Activated CD4-positive, alpha-beta T cell treated with anti-CD3 and anti-CD28 coated beads, Interleukin-2, Interleukin-4, amounts not matched to agents 100 ng/mL and 50 ng/mL, durations not matched to agents 16 hours and 8 hours (primary cell): Measurements from ENCODE around the gene LRRC4B.
"Not testable (repeated sequence)": the region's sequence is repeated elsewhere in the genome, so short reads cannot be mapped to it uniquely, and the experiment has no call there.

Experiments used
- DNase-seq: peaks from one replicate; pipeline ENCODE4 v3.0.0-alpha.2; 2020; ENCODE audit warnings: low spot score

The LRRC4B gene

DNA sequence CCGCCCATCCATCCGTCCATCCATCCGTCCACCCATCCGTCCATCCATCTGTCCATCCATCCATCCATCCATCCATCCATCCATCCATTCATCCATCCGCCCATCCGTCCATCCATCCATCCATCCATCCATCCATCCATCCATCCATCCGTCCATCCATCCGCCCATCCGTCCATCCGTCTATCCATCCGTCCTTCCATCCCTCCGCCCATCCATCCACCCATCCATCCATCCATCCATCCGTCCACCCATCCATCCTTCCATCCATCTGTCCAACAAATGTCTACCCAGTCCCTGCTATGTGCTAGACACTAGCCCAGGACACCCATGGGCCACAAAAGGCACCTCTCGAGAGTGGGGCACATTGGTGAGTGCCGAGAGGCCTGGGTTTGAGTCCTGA, 15.7 kb downstream of the LRRC4B start:
- DNase-seq, result no peak

GRCh38 chr19:50551715-50552187, 16.5 kb downstream of the LRRC4B start:
- DNase-seq, result no peak

DNA sequence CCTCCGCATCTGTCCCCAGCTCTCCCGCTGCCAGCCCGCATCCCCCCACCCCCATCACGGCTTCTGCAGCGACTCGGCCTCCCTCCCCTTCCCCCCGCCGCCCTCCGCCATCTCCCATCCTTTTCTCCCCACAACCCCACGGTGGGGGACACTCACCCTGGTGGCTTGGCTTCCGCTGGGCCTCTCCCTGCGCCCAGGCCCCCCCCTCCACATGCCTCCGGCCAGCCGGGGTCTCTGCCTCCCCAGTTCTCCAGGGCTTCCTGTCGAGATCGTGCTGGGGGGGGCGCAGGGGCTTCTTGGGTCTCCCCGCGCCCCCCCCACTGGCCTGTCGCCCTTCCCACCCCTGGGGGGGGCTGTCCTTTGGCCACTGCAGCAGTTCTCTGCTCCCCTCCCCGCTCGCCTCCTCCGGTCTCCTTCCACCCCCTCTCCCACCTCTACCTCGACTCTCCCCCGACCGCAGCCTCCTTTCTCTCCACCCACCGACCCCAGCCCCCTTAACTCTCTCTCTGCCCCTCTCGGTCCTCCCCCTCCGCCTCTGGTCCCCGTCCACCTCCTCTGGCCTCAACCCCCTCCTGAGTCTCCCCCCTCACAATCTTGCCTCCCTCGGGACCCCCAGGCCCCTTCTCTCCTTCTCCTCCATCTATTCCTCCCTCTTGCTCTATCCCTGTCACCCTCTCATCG, 17.1 kb downstream of the LRRC4B start:
- DNase-seq, result no peak

DNA sequence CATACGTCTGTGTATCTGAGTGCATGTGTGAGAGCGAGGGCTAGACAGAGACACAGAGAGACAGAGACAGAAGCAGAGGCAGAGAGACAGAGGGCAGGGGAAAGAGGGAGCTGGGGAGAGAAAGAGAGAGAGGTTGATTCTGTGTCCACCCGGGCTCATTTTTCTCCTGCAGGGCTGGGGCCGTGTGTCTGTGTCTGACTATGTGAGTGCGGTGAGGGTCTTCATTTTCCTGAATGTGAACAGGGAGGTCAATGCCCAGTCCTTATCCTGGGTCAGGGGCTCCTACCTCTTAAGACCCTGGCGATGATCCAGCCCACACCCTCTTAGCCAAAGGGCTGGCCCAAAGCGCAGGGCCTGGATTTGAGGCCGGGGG, 17.7 kb downstream of the LRRC4B start:
- DNase-seq, result no peak

DNA sequence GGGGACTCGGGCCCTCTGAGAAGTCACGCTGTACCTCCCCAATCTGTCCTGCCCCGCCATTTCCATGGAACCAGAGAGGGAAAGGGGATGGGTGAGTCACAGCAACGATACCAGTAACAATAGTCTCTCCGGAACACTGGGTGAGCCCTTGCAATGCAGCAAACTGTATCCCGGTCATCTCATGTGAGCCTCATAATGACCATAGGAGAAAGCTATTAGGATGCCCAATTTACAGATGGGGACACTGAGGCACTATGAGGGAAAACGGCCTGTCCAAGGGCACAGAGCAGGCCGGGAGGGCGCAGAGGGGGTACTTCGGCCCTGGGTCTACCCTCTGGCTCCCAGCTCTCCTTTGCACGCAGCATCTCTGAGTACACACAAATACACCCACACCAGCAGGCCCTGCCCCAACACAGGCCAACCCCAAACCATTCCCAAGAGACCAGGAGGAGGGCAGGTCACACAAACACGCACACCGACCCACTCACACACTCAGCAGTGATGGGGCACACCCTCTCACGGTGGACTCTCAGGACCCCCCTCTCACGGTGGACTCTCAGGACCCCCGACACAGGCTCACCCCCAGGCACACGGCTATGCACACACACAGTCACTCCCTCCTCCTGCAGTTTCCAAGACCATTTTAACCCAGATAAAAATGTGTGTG, 18.2 kb downstream of the LRRC4B start:
- no peak for DNase-seq

DNA sequence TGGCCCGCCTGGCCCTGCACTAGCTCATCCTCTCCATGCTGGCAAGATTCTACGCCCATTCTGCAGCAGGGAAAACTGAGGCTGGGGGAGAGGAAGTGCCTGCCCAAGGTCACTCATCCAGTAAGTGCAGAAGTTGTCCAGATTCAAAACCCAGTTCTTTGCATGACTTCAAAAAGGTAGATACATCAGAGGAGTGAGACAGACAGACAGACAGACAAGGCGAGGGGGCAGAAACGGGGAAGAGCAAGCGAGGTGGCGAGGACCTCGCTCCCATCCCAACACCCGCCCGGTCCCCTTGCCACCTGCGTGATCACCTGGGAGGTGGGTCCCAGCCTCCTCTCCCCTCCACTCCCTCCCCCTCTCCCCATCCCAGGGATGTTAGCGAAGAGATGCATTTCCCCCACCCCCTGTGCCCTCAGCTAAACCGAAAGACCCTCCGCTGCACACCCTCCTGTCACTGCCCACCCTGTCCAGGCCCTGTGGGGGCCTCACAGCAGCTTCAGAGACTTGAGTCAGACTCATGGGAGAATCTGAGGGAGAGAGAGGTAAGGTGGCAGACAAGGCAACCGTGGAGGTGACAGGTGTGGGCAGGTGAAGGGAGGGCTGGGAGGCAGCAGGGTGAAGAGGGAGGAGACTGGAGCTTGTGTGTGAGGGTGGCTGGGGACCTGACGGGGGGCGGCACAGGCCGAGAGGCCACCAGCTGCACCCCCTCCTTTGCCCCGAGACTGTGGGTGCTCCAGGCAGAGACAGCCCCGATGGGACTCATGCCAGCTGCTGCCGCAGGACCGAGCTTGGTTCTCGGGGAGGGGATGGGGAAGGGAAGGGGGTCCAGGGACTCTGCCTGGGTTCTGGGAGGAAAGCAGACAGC, 18.9 kb downstream of the LRRC4B start:
- no peak for DNase-seq

GRCh38 chr19:50548191-50549058, 19.8 kb downstream of the LRRC4B start:
- DNase-seq, result no peak

DNA sequence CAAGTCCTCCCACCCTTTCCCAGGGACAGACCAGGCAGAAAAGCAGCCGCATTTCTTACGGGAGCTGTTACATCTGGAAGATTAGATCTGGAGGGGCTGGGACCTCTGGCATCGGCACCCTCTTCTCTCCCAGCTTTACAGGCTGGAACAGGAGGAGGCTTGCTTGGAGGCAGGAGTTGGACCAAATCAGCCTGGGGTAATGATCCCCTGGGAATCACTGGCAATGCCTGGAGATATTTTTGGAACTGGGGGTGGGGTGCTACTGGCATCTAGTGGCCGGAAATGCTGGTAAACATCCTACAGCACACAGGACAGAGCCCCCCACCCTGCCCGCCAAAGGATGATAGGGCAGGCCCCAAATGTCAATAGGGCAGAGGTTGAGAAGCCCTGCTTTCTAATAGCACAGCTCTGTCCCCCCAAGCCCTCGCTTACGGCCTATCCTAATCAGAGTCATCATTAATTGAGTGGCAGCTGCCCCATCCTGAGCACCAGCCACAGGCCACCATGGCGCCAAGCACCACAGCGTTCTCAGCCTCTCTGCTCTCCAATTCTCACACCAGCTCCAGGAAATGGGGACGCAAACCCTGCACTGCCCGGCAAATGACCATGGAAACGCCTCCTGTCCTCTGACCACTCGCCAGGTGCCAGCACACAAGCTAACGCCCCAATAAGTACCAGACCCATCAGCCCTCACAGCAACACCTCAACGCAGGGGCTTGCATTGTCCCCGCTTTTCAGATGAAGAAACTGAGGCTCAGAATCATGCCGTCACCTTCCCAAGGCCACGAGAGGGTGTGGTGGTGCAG, 20.6 kb downstream of the LRRC4B start:
- no peak for DNase-seq

GRCh38 chr19:50546527-50547221, 21.6 kb downstream of the LRRC4B start:
- DNase-seq, result no peak

- DNase-seq, result no peak
Measured at GRCh38 chr19:50542943-50543342, 25.3 kb downstream of the LRRC4B start.

DNA sequence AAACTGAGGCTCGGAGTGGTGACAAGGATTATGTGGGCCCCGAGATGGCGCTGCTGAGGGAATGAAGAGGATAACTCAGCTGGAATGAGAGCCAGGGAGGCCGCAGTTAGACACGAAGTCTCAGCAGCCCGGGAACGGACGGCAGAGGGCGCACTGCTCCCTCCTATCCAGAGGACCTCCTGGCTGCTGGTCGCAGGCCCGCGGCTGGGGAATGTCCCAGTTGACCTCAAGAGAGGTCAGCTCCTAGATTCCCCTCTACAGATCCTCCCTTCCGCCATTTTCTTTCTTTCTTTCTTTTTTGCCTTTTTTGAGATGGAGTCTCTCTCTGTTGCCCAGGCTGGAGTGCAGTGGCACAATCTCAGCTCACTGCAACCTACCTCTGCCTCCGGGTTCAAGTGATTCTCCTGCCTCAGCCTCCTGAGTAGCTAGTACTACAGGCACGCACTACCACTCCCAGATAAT, 30.4 kb downstream of the LRRC4B start:
- peak; percentile 58 for DNase-seq

- no peak for DNase-seq
Measured at GRCh38 chr19:50537306-50537685, 30.9 kb downstream of the LRRC4B start.

GRCh38 chr19:50536662-50537305, 31.5 kb downstream of the LRRC4B start:
- no peak for DNase-seq

GRCh38 chr19:50535672-50536187, 32.5 kb downstream of the LRRC4B start:
- no peak for DNase-seq

DNA sequence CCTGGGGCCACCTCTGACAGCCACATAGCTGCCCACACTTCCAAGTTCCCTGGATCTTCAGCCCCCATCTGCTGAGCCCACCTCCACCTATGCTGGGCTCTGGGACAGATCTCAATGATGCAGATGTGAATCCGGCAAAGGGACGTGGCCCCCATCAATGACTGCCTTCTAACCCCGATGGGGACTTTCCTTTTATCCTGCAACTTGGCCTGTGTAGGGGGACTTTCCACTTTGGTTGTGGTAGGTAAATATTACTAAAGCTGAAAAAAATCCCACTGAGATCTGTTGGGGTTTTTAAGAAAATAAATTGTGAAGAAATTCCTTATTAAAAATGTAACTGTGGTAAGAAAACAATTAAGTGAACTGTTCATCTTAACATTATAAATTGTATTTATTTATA, 33.8 kb downstream of the LRRC4B start:
- no peak for DNase-seq

DNA sequence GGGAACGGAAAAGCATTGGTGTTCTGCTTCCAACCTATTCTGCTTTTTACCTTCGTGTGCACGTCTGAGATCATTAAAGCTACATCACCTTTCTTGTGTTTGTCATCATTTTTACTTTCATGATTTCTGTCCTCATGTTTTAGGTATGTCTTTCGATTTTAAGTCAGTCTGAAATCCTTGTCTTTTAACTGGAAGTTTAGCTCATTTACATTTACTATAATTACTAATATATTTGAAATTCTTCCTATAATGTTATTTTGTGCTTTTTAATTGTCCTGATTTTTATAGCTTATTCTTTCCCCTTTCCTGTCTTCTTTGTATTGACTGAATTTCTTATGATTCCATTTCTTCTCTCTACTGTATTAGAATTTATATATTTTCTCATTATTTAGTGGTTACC, 35.3 kb downstream of the LRRC4B start:
- no peak for DNase-seq

- DNase-seq, result no peak
Measured at GRCh38 chr19:50531171-50531612, 37.0 kb downstream of the LRRC4B start.

DNA sequence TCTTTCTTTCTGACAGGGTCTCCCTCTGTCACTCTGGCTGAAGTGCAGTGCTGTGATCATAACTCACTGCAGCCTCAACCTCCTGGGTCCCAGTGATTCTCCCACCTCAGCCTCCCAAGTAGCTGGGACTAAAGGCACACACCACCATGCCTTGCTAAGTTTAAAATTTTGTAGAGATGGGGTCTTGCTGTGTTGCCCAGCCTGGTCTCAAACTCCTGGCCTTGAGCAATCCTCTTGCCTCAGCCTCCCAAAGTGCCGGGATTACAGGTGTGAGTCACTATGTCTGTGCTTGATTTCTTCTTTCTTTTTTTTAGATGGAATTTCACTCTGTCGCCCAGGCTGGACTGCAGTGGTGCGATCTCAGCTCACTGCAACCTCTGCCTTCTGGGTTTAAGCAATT, 40.2 kb downstream of the LRRC4B start:
- not testable (repeated sequence) for DNase-seq

DNA sequence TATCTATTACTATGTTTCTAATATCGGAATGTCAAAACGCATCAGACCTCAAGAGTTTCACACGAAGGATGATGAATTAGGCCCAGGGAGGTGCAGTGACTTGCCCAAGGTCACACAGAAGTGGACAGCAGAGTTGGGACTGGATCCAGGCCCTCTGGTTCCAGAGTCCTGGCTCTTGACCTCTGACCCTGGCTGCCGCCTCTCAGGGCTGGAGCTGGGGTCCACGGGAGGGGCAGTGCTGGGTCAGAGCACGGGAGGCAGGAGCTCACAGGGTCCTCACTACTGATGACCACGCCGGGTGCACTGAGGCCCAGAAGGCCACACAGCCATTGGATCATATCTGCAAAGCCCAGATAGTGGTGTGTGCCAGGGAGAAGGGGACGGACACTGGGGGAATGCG, 45.4 kb downstream of the LRRC4B start:
- DNase-seq, result no peak
